ENCODE results near the gene RHOB.

RHOB gene

DNA sequence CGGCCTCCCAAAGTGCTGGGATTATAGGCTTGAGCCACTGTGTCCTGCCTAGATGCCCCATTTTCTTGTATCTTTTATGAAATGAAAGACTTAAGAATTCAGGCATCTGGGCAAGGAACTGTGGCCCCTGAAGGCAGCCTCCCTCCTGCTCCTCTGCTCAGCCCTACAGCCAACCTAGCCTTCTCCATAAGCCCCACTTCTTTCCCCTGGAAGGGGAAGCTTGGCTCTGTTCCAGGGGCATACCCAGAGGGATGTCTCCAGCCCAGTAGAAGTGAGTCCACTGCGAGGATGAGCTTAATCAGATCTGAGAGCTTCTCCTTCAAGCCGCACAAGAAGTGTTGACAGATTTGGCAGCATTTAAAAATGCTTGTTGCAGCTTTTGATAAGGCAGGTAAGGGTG, 39.7 kb downstream of the RHOB start:
- no peak overlapping the region for H3K4me3 ChIP-seq (ENCODE audit: low read depth, low read length)
- no peak for DNase-seq (ENCODE audit: low read depth)
- TF ChIP-seq, protein P1, sequence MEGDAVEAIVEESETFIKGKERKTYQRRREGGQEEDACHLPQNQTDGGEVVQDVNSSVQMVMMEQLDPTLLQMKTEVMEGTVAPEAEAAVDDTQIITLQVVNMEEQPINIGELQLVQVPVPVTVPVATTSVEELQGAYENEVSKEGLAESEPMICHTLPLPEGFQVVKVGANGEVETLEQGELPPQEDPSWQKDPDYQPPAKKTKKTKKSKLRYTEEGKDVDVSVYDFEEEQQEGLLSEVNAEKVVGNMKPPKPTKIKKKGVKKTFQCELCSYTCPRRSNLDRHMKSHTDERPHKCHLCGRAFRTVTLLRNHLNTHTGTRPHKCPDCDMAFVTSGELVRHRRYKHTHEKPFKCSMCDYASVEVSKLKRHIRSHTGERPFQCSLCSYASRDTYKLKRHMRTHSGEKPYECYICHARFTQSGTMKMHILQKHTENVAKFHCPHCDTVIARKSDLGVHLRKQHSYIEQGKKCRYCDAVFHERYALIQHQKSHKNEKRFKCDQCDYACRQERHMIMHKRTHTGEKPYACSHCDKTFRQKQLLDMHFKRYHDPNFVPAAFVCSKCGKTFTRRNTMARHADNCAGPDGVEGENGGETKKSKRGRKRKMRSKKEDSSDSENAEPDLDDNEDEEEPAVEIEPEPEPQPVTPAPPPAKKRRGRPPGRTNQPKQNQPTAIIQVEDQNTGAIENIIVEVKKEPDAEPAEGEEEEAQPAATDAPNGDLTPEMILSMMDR (IDR thresholded peaks at IDR 0.05; ENCODE audit: low read depth, low read length) = no peak
- TF ChIP-seq POLR2A (IDR thresholded peaks at IDR 0.05; ENCODE audit: extremely low read depth, insufficient read length) (no peak), MYC (IDR thresholded peaks at IDR 0.05; ENCODE audit: low read depth, low read length) (no peak)
- TF ChIP-seq, protein P2, sequence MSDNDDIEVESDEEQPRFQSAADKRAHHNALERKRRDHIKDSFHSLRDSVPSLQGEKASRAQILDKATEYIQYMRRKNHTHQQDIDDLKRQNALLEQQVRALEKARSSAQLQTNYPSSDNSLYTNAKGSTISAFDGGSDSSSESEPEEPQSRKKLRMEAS (IDR thresholded peaks at IDR 0.05; ENCODE audit: low read depth, low read length) = no peak

DNA sequence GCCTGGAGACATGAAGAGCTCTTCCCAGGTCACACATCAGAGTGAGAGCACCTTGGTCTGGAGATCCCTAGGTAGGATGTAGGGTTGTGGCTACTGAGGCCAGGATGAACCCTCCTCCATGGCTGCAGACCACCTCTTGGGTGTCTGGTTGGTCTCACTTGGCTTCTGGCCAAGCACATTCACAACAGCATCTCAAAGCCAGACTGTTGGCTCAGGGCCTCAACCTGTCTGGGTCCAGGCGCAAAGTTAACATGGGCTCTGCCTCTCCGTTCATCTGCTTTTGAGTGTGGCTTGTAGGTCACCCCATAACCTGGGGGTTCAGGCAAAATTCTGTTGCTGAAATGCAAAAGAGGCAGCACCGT, 40.1 kb downstream of the RHOB start:
- H3K4me3 ChIP-seq (ENCODE audit: low read depth, low read length) = no peak overlapping the region
- no peak for TF ChIP-seq POLR2A (IDR thresholded peaks at IDR 0.05; ENCODE audit: extremely low read depth, insufficient read length)
- TF ChIP-seq MYC (IDR thresholded peaks at IDR 0.05; ENCODE audit: low read depth, low read length) = no peak
- TF ChIP-seq, protein P1 (IDR thresholded peaks at IDR 0.05; ENCODE audit: low read depth, low read length) = no peak
- no peak for DNase-seq (ENCODE audit: low read depth)

DNA sequence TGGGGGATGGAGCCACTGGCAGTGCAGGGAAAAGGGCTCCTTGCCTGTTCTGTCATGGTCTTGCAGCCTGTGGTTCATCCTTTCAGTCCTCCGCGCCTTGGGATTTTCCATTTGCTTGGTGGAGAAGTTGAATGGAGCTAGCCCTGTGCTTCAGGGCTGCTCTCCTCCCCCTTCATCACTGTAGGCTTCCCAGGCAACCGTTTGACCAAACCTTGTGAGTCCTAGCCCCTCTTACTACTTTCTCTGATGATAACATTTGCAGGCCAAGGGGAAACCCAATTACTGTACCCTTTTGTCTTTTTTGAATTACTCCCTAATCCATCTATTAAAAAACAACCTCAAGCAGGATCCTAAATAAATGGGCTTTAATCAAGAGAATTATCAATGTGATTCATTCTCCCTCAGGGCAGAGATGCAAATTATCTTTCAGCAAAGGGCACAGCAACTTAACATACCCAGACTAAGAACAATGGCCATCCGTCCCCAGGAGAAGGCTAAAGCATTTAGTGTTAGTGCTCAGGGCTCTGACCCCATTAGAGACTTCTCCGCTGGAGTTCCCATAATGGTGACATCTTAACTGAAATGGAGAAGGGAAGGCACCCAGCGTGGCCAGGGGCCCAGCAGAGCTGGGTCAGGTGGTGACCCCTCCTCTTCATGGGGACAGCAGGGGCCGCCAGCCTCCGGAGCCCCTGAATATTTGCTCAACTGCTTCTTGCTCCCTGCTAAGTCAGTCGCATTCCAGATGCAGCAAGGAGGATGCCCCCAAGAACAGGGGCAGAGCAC, 40.7 kb downstream of the RHOB start:
- H3K4me3 ChIP-seq (ENCODE audit: low read depth, low read length) = no peak overlapping the region
- TF ChIP-seq POLR2A (IDR thresholded peaks at IDR 0.05; ENCODE audit: extremely low read depth, insufficient read length) (no peak), MYC (IDR thresholded peaks at IDR 0.05; ENCODE audit: low read depth, low read length) (no peak)
- TF ChIP-seq, protein P1 (IDR thresholded peaks at IDR 0.05; ENCODE audit: low read depth, low read length) = no peak
- TF ChIP-seq, protein P2 (IDR thresholded peaks at IDR 0.05; ENCODE audit: low read depth, low read length) = no peak
- DNase-seq (ENCODE audit: low read depth) = no peak

DNA sequence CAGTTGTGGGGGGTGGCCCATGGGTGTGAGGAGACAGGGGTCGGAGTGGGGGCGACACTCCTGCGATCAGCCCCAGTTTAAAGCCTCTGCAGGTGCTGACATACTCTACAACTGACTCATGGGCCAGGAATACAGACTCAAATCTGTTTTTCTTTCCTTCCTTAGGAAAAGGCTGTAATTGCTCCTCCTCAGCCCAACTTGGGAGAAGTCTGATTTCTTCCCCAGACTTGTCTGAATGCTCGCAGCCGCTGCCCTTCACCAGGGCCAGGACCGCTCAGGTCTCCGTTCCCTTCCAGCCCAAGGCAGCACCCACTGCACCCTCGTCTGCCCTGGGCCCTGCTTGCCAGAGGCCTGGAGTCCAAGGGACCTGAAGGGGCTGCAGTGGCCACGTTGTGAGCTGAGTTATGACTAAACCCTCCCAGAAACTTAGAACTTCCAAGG, 41.3 kb downstream of the RHOB start:
- no peak overlapping the region for H3K4me3 ChIP-seq (ENCODE audit: low read depth, low read length)
- no peak for DNase-seq (ENCODE audit: low read depth)
- TF ChIP-seq, protein P2 (IDR thresholded peaks at IDR 0.05; ENCODE audit: low read depth, low read length) = no peak
- TF ChIP-seq POLR2A (IDR thresholded peaks at IDR 0.05; ENCODE audit: extremely low read depth, insufficient read length) (no peak), MYC (IDR thresholded peaks at IDR 0.05; ENCODE audit: low read depth, low read length) (no peak)
- TF ChIP-seq, protein P1 (IDR thresholded peaks at IDR 0.05; ENCODE audit: low read depth, low read length) = no peak

DNA sequence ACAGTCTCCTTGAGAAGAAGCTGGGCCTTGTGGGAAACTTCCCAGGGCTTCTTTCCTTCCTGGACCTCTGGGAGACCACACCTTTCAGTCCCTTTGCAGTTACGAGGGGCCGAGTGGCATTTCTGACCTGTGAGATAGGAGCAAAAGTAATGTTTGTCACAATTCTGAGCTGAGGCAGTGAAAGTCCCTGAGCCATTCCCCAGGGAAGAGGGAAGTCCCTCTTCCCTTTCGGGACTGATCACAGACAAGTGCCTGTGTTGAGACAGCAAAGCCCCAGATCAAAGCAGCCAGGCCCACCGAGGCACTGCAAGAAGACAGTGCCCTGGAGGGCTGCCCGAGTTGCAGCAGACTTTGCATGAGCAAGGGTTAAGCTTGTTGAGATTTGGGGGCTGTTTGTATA, 41.9 kb downstream of the RHOB start:
- no peak overlapping the region for H3K4me3 ChIP-seq (ENCODE audit: low read depth, low read length)
- no peak for TF ChIP-seq MYC (IDR thresholded peaks at IDR 0.05; ENCODE audit: low read depth, low read length)
- TF ChIP-seq, protein P1 (IDR thresholded peaks at IDR 0.05; ENCODE audit: low read depth, low read length) = no peak
- TF ChIP-seq POLR2A (IDR thresholded peaks at IDR 0.05; ENCODE audit: extremely low read depth, insufficient read length) = no peak
- TF ChIP-seq, protein P2 (IDR thresholded peaks at IDR 0.05; ENCODE audit: low read depth, low read length) = no peak
- no peak for DNase-seq (ENCODE audit: low read depth)
